ENCODE results near the gene ZDHHC22.

ZDHHC22 gene

GRCh38 chr14:77092676-77093075 lies 48.9 kb downstream of the ZDHHC22 start:
- H3K4me1 Mint-ChIP-seq = peaks cover 20% of the 10 kb centered on the region
- DNase-seq (no peak), ATAC-seq (no peak)
- no peak overlapping the region for H3K27ac Mint-ChIP-seq
- H3K27me3 Mint-ChIP-seq = peaks cover 2% of the 10 kb centered on the region
- no peak overlapping the region for H3K4me3 Mint-ChIP-seq
- H3K9me3 Mint-ChIP-seq = peaks cover 12% of the 10 kb centered on the region
- peaks cover 2% of the 10 kb centered on the region for H3K36me3 Mint-ChIP-seq (ENCODE audit: low read depth)

DNA sequence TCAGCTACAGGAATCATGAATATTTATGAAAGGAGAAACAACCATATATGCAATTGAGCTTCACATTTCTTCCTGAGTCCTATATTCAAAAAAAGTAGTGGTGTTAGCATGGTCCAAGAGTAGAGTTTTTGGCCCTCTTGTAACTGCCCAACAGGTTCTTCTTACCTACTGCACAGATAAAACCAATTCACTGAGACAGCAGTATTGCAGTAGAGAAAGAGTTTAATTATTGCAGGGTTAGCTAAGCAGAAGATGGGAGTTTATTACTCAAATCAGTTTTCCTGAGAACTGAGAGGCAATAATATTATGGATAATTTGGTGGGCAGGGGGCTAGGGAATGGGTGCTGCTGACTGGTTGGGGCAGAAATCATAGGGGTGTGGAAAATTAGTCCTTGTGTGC lies 50.1 kb downstream of the ZDHHC22 start:
- DNase-seq (no peak), ATAC-seq (no peak)
- Mint-ChIP-seq H3K9me3 (peaks cover 12% of the 10 kb centered on the region), H3K27ac (no peak overlapping the region), H3K4me1 (peaks cover 10% of the 10 kb centered on the region), H3K27me3 (peaks cover 2% of the 10 kb centered on the region), H3K36me3 (ENCODE audit: low read depth) (peaks cover 2% of the 10 kb centered on the region), H3K4me3 (no peak overlapping the region)

- Mint-ChIP-seq H3K4me1 (peaks cover 2% of the 10 kb centered on the region), H3K9me3 (peaks cover 12% of the 10 kb centered on the region), H3K4me3 (no peak overlapping the region), H3K36me3 (ENCODE audit: low read depth) (no peaks in the 10 kb centered on the region), H3K27me3 (peaks cover 2% of the 10 kb centered on the region), H3K27ac (no peak overlapping the region)
- DNase-seq (no peak), ATAC-seq (no peak)
These were observed 52.9 kb downstream of the ZDHHC22 start for GRCh38 chr14:77088645-77089044.

DNA sequence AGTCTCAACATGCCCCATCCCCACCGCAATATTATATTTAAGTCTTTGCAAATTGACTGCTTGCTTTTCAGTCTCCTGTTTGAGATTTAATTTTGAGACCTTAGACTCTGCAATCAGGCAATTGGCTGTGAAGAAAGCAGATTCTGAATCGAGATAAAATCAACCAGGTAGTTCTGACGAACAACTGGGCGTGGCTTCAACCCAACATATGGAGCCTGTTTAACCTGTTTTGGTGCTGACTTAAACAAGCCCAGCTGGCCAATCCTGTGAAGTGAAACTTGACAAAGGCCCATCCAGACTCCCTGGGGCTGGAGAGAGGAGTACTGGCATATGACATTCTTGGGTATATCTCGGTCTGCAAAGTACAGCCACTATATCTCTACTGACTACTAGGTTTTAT lies 53.4 kb downstream of the ZDHHC22 start:
- H3K27ac Mint-ChIP-seq = no peak overlapping the region
- ATAC-seq (no peak), DNase-seq (no peak)
- H3K36me3 Mint-ChIP-seq (ENCODE audit: low read depth) = no peaks in the 10 kb centered on the region
- H3K9me3 Mint-ChIP-seq = peaks cover 12% of the 10 kb centered on the region
- H3K4me1 Mint-ChIP-seq = peaks cover 2% of the 10 kb centered on the region
- peaks cover 2% of the 10 kb centered on the region for H3K27me3 Mint-ChIP-seq
- H3K4me3 Mint-ChIP-seq = no peak overlapping the region

DNA sequence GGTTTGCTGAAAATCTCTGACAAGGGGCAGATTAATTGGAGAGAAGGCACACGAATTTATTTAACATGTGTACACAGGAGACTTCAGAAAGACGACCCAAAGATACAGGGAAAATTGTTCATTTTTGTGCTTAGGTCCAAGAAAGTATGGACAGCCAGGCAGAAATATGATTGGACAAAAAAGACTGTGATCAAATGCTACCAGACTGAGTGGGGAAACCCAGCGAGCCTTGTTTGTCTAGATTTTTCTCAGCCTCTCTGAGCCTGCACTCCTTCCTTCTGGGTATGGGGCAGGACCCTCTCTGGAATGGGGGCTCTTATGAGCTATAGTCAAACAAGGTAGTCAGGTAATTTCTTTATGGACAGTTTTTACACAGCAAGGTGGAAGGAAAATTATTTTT lies 54.0 kb downstream of the ZDHHC22 start:
- ATAC-seq (no peak), DNase-seq (no peak)
- H3K9me3 Mint-ChIP-seq = peaks cover 12% of the 10 kb centered on the region
- H3K4me3 Mint-ChIP-seq = no peak overlapping the region
- H3K27ac Mint-ChIP-seq = no peak overlapping the region
- no peaks in the 10 kb centered on the region for H3K36me3 Mint-ChIP-seq (ENCODE audit: low read depth)
- peaks cover 2% of the 10 kb centered on the region for H3K4me1 Mint-ChIP-seq
- peaks cover 2% of the 10 kb centered on the region for H3K27me3 Mint-ChIP-seq

DNA sequence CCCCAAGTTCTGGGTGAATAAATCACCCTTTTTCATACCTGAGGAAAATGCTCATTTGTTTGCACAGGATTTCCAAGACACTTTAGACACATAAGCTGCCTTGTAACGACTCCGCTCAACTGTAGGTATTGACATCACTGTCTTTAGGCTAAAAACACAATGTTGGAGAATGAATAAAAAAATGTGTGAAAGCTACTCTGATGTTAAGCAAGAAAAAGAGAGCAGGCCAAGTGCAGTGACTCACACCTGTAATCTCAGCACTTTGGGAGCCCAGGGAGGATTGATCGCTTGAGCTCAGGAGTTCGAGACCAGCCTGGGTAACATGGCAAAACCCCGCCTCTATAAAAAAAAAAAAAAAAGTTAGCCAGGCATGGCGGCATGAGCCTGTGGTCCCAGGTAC lies 54.6 kb downstream of the ZDHHC22 start:
- Mint-ChIP-seq H3K36me3 (ENCODE audit: low read depth) (no peaks in the 10 kb centered on the region), H3K27me3 (peaks cover 2% of the 10 kb centered on the region), H3K9me3 (peaks cover 12% of the 10 kb centered on the region), H3K4me3 (no peak overlapping the region), H3K27ac (no peak overlapping the region), H3K4me1 (peaks cover 2% of the 10 kb centered on the region)
- no peak for ATAC-seq
- DNase-seq = no peak

DNA sequence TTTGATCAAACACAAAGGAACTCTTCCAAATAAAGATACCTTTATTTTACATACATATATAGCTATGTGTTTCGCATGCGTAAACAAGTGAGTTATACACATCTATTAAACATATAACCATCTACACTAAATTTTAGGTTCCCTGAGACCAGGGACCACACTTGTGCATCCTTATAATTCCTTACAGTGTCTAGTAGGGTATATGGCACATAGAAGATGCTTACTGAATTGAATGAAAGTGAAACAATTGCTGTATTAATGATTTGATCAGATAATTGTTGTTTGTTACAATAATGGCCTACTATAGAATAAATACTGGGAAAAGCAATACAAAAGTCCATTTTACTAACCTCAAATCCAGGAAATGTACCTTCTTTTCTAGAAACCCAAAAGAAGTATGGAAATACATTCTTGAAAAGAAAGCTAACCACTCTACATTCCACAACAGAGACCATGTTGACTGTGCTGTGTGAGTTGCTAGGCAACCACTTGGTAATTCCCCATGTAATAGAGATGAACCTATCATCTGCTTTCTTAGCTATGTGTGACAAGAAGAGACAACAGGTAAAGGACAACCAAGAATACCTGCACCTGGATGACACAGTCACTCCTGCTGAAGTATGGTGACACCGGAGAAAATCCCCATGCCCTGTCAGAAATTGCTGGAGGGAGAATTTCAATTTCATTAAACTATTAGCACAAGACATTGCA lies 55.4 kb downstream of the ZDHHC22 start:
- ATAC-seq (peak; percentile 52), DNase-seq (no peak)
- Mint-ChIP-seq H3K4me3 (no peak overlapping the region), H3K36me3 (ENCODE audit: low read depth) (no peaks in the 10 kb centered on the region), H3K4me1 (peaks cover 2% of the 10 kb centered on the region), H3K27me3 (peaks cover 2% of the 10 kb centered on the region), H3K27ac (no peak overlapping the region), H3K9me3 (peaks cover 7% of the 10 kb centered on the region)

DNA sequence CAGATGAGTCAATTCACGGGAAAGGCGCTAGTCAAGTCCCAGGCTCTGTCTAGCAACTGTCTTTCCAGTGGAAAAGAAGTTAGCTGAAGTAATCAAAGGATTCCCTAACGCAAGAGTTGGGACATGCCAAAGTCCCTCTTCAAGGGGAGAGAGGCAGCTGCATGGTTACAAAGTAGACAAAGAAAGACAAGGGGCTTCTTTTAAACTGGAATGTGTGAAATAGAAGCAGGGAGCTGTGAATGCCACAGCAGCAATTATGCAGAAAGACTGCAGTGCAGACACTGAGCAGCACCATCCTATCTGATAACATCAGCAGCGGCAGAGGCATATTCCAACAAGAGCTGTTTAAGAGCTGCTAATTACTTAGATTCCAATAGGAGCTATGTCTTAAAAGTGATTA lies 56.1 kb downstream of the ZDHHC22 start:
- H3K36me3 Mint-ChIP-seq (ENCODE audit: low read depth) = no peaks in the 10 kb centered on the region
- ATAC-seq (no peak), DNase-seq (no peak)
- H3K4me1 Mint-ChIP-seq = peaks cover 2% of the 10 kb centered on the region
- peaks cover 2% of the 10 kb centered on the region for H3K27me3 Mint-ChIP-seq
- H3K4me3 Mint-ChIP-seq = no peak overlapping the region
- no peak overlapping the region for H3K27ac Mint-ChIP-seq
- peaks cover under 1% of the 10 kb centered on the region for H3K9me3 Mint-ChIP-seq

- ATAC-seq = no peak
- peaks cover 2% of the 10 kb centered on the region for H3K4me1 Mint-ChIP-seq
- peaks cover 3% of the 10 kb centered on the region for H3K9me3 Mint-ChIP-seq
- no peak overlapping the region for H3K27ac Mint-ChIP-seq
- H3K36me3 Mint-ChIP-seq (ENCODE audit: low read depth) = no peaks in the 10 kb centered on the region
- H3K27me3 Mint-ChIP-seq = peaks cover 2% of the 10 kb centered on the region
- DNase-seq = no peak
- H3K4me3 Mint-ChIP-seq = no peak overlapping the region
These were observed 56.6 kb downstream of the ZDHHC22 start for GRCh38 chr14:77084985-77085384.

GRCh38 chr14:77083082-77083481 lies 58.5 kb downstream of the ZDHHC22 start:
- Mint-ChIP-seq H3K27ac (no peak overlapping the region), H3K4me3 (no peak overlapping the region), H3K9me3 (peaks cover 8% of the 10 kb centered on the region), H3K27me3 (no peaks in the 10 kb centered on the region), H3K4me1 (peaks cover 2% of the 10 kb centered on the region), H3K36me3 (ENCODE audit: low read depth) (no peaks in the 10 kb centered on the region)
- DNase-seq (no peak), ATAC-seq (no peak)

- no peak for DNase-seq
- no peaks in the 10 kb centered on the region for H3K36me3 Mint-ChIP-seq (ENCODE audit: low read depth)
- H3K9me3 Mint-ChIP-seq = peaks cover 8% of the 10 kb centered on the region
- ATAC-seq = no peak
- no peak overlapping the region for H3K27ac Mint-ChIP-seq
- H3K27me3 Mint-ChIP-seq = no peaks in the 10 kb centered on the region
- peaks cover 2% of the 10 kb centered on the region for H3K4me1 Mint-ChIP-seq
- H3K4me3 Mint-ChIP-seq = no peak overlapping the region
These were observed 59.2 kb downstream of the ZDHHC22 start for GRCh38 chr14:77082356-77082755.
